Measurements from ENCODE around the gene ADARB2. TPM values are rescaled to one million over a fixed set of nuclear protein-coding genes. Genes with fewer than 3 reads are reported as not detected.

The ADARB2 gene
- polyA plus RNA-seq, 3 donors: not detected

GRCh38 chr10:1664333-1664964 is 72.9 kb downstream of the ADARB2 start:
- Histone ChIP-seq H3K9ac (ENCODE audit: insufficient read depth, low read length, poor library complexity, severe bottlenecking) (no peak overlapping the region), H3K4me2 (replicated peaks; ENCODE audit: extremely low read depth, low read length, poor library complexity, severe bottlenecking) (no peak overlapping the region), H4K20me1 (ENCODE audit: insufficient read depth, low read length) (no peaks in the 10 kb centered on the region), H3K4me3 (replicated peaks in 1 of 3; ENCODE audit: low read depth in 2 of 3, low read length in 3 of 3) (no peak overlapping the region), H3K4me1 (ENCODE audit: control insufficient read depth in 1 of 2, insufficient read depth in 2 of 2, low read length in 2 of 2) (no peaks in the 10 kb centered on the region), H3K79me2 (ENCODE audit: insufficient read depth, low read length) (no peaks in the 10 kb centered on the region), H3K36me3 (replicated peaks in 1 of 2; ENCODE audit: control insufficient read depth in 1 of 2, insufficient read depth in 2 of 2, low read length in 2 of 2) (no peaks in the 10 kb centered on the region), H3K27me3 (ENCODE audit: control insufficient read depth in 2 of 2, insufficient read depth in 2 of 2, low read length in 2 of 2) (no peaks in the 10 kb centered on the region), H3K9me3 (replicated peaks in 1 of 2; ENCODE audit: control insufficient read depth in 1 of 2, insufficient read depth in 1 of 2, low read length in 2 of 2) (no peaks in the 10 kb centered on the region), H3K27ac (ENCODE audit: low read depth in 1 of 2, low read length in 2 of 2) (no peak overlapping the region), H2AFZ (ENCODE audit: insufficient read depth, low read depth, low read length, poor library complexity, severe bottlenecking) (no peak overlapping the region)
- Mint-ChIP-seq H3K27me3 (ENCODE audit: low read depth in 3 of 3) (no peaks in the 10 kb centered on the region), H3K9me3 (no peaks in the 10 kb centered on the region), H3K4me1 (no peaks in the 10 kb centered on the region), H3K36me3 (no peaks in the 10 kb centered on the region), H3K4me3 (no peak overlapping the region), H3K27ac (no peak overlapping the region)
- 90% methylated on average over 11 of the region's 15 CpGs for WGBS (ENCODE audit: insufficient coverage)
- no peak for DNase-seq
- TF ChIP-seq CTCF (IDR thresholded peaks at IDR 0.05): no peak
- intact Hi-C loops (cut with micrococcal nuclease): no loop called here

- H3K27me3 ChIP-seq (ENCODE audit: control insufficient read depth in 2 of 2, insufficient read depth in 2 of 2, low read length in 2 of 2): no peaks in the 10 kb centered on the region
- H3K9ac ChIP-seq (ENCODE audit: insufficient read depth, low read length, poor library complexity, severe bottlenecking): no peak overlapping the region
- 98% methylated on average over 11 of the region's 17 CpGs for WGBS (ENCODE audit: insufficient coverage)
- no peak overlapping the region for H3K4me3 Mint-ChIP-seq
- no peak overlapping the region for H2AFZ ChIP-seq (ENCODE audit: insufficient read depth, low read depth, low read length, poor library complexity, severe bottlenecking)
- H3K27me3 Mint-ChIP-seq (ENCODE audit: low read depth in 3 of 3): peaks cover 2 to 3% (median 3%) of the 10 kb centered on the region in 3 donors
- no peak overlapping the region for H3K27ac Mint-ChIP-seq
- H3K4me3 ChIP-seq (replicated peaks in 1 of 3; ENCODE audit: low read depth in 2 of 3, low read length in 3 of 3): no peak overlapping the region
- H3K27ac ChIP-seq (ENCODE audit: low read depth in 1 of 2, low read length in 2 of 2): no peak overlapping the region
- no peaks in the 10 kb centered on the region for H4K20me1 ChIP-seq (ENCODE audit: insufficient read depth, low read length)
- no peaks in the 10 kb centered on the region for H3K9me3 Mint-ChIP-seq
- H3K4me1 Mint-ChIP-seq: no peaks in the 10 kb centered on the region
- TF ChIP-seq CTCF (IDR thresholded peaks at IDR 0.05): no peak
- H3K36me3 ChIP-seq (replicated peaks in 1 of 2; ENCODE audit: control insufficient read depth in 1 of 2, insufficient read depth in 2 of 2, low read length in 2 of 2): no peaks in the 10 kb centered on the region
- no peaks in the 10 kb centered on the region for H3K9me3 ChIP-seq (replicated peaks in 1 of 2; ENCODE audit: control insufficient read depth in 1 of 2, insufficient read depth in 1 of 2, low read length in 2 of 2)
- no peak overlapping the region for H3K4me2 ChIP-seq (replicated peaks; ENCODE audit: extremely low read depth, low read length, poor library complexity, severe bottlenecking)
- DNase-seq: no peak
- H3K36me3 Mint-ChIP-seq: no peaks in the 10 kb centered on the region
- intact Hi-C loops (cut with micrococcal nuclease): no loop called here
- H3K79me2 ChIP-seq (ENCODE audit: insufficient read depth, low read length): no peaks in the 10 kb centered on the region
- no peaks in the 10 kb centered on the region for H3K4me1 ChIP-seq (ENCODE audit: control insufficient read depth in 1 of 2, insufficient read depth in 2 of 2, low read length in 2 of 2)
Measured at GRCh38 chr10:1663226-1663625, 74.1 kb downstream of the ADARB2 start.
